Renal cortex interstitium (tissue), 15 donors: ENCODE results near the gene FANCD2OS. TPM values are rescaled to one million over a fixed set of nuclear protein-coding genes. Genes with fewer than 3 reads are reported as not detected.
A peak's percentile ranks its signal among the peaks of the same experiment; 100 is the strongest.
"Not testable (repeated sequence)": the region's sequence is repeated elsewhere in the genome, so short reads cannot be mapped to it uniquely, and the experiment has no call there.

Experiments
- DNase-seq, 11 donors: peaks; one replicate each; pipeline ENCODE4 v3.0.0-alpha.2; 2013; ENCODE audit warnings: low read depth in 9 of 11, low spot score in 4 of 11; ENCODE audit errors: extremely low read depth in 1 of 11
- long read RNA-seq, 16 experiments: transcript quantifications; one replicate each; lab custom pipeline, GENCODE V29; 2026
- polyA plus RNA-seq, 3 donors: library from polyadenylated mRNA; unstranded; fragments of 120-200 nt; gene quantifications; one replicate each; pipeline ENCODE4 v1.2.1, GENCODE V29; 2013; ENCODE audit not compliant: insufficient read length in 3 of 3

Gene FANCD2OS
- under 1 TPM in 1 of 3 donors, not detected in 2; 0.47 TPM for polyA plus RNA-seq
- long read RNA-seq, donor 1 = 0 reads
- long read RNA-seq, donor 2, partial matches to known transcripts = 5 of 5 reads
- long read RNA-seq, donor 2, other reads (novel, unspliced or antisense) = 0 of 5 reads
- long read RNA-seq, donor 3 = 0 reads
- long read RNA-seq, donor 4 = 0 reads
- long read RNA-seq, donor 5 = 0 reads
- long read RNA-seq, donor 6 = 0 reads
- long read RNA-seq, donor 7 = 0 reads
- long read RNA-seq, donor 8 = 0 reads
- long read RNA-seq, donor 9 = 0 reads
- long read RNA-seq, donor 10 = 0 reads
- long read RNA-seq, donor 11 = 0 reads
- long read RNA-seq, donor 12 = 0 reads
- long read RNA-seq, donor 13 = 0 reads
- long read RNA-seq, donor 14, partial matches to known transcripts = 220 of 230 reads
- long read RNA-seq, donor 14, other reads (novel, unspliced or antisense) = 10 of 230 reads
- long read RNA-seq, donor 15 = 0 reads
- long read RNA-seq, donor 16 = 0 reads

GRCh38 chr3:10108091-10108490 lies at the start of gene FANCD2OS:
FANCD2OS (minus strand) TSS chr3:10108255; CDS start chr3:10104774, 3,481 bp downstream.
- DNase-seq = no peak

- no peak for DNase-seq
These were observed 49.0 kb upstream of the FANCD2OS start for GRCh38 chr3:10157031-10157430.

- no peak for DNase-seq
These were observed 47.6 kb upstream of the FANCD2OS start for GRCh38 chr3:10155658-10156057.

GRCh38 chr3:10155123-10155472 lies 47.0 kb upstream of the FANCD2OS start:
- DNase-seq = no peak

GRCh38 chr3:10154335-10155122 lies 46.5 kb upstream of the FANCD2OS start:
- no peak for DNase-seq

- DNase-seq = no peak
These were observed 42.9 kb upstream of the FANCD2OS start for GRCh38 chr3:10150987-10151386.

- no peak for DNase-seq
These were observed 41.2 kb upstream of the FANCD2OS start for GRCh38 chr3:10149226-10149625.

- no peak for DNase-seq
These were observed 37.6 kb upstream of the FANCD2OS start for GRCh38 chr3:10145685-10146084.

GRCh38 chr3:10142707-10143560 lies 34.9 kb upstream of the FANCD2OS start:
- no peak for DNase-seq

GRCh38 chr3:10140996-10141546 lies 33.0 kb upstream of the FANCD2OS start:
- no peak for DNase-seq

- DNase-seq = no peak
These were observed 29.1 kb upstream of the FANCD2OS start for GRCh38 chr3:10137178-10137577.

- DNase-seq = no peak
These were observed 28.5 kb upstream of the FANCD2OS start for GRCh38 chr3:10136426-10137005.

GRCh38 chr3:10135872-10136271 lies 27.8 kb upstream of the FANCD2OS start:
- DNase-seq = not testable (repeated sequence)

- DNase-seq = no peak
These were observed 14.7 kb upstream of the FANCD2OS start for GRCh38 chr3:10122724-10123123.

GRCh38 chr3:10121064-10121463 lies 13.0 kb upstream of the FANCD2OS start:
- no peak for DNase-seq

- DNase-seq = no peak
These were observed 11.3 kb upstream of the FANCD2OS start for GRCh38 chr3:10119376-10119775.

GRCh38 chr3:10116928-10117327 lies 8.9 kb upstream of the FANCD2OS start:
- DNase-seq = no peak

GRCh38 chr3:10116138-10116460 lies 8.0 kb upstream of the FANCD2OS start:
- peak in 2 of 11 donors; percentile 7 to 9 for DNase-seq
